Measurements from ENCODE around the gene POLR1A.
A peak's percentile ranks its signal among the peaks of the same experiment; 100 is the strongest.

The POLR1A gene

GRCh38 chr2:86105252-86105968, at the start of gene POLR1A:
TSS of gene POLR1A (minus strand) at chr2:86105886. CDS start at chr2:86105776, 110 bp downstream.
- DNase-seq (ENCODE audit: low spot score), result peak; percentile 82

- DNase-seq (ENCODE audit: low spot score), result no peak
Observed at GRCh38 chr2:86150502-86150901, 44.8 kb upstream of the POLR1A start.

GRCh38 chr2:86147793-86148192, 42.1 kb upstream of the POLR1A start:
- DNase-seq (ENCODE audit: low spot score), result no peak

- no peak for DNase-seq (ENCODE audit: low spot score)
Observed at GRCh38 chr2:86143926-86144685, 38.4 kb upstream of the POLR1A start.

- no peak for DNase-seq (ENCODE audit: low spot score)
Observed at GRCh38 chr2:86143307-86143706, 37.6 kb upstream of the POLR1A start.

GRCh38 chr2:86142436-86143257, 37.0 kb upstream of the POLR1A start:
- DNase-seq (ENCODE audit: low spot score), result no peak

GRCh38 chr2:86140969-86141392, 35.3 kb upstream of the POLR1A start:
- DNase-seq (ENCODE audit: low spot score), result no peak

GRCh38 chr2:86139981-86140380, 34.3 kb upstream of the POLR1A start:
- peak; percentile 3 for DNase-seq (ENCODE audit: low spot score)

- no peak for DNase-seq (ENCODE audit: low spot score)
Observed at GRCh38 chr2:86138736-86139625, 33.3 kb upstream of the POLR1A start.

- DNase-seq (ENCODE audit: low spot score), result no peak
Observed at GRCh38 chr2:86136141-86136540, 30.5 kb upstream of the POLR1A start.

- DNase-seq (ENCODE audit: low spot score), result no peak
Observed at GRCh38 chr2:86135653-86136052, 30.0 kb upstream of the POLR1A start.

- no peak for DNase-seq (ENCODE audit: low spot score)
Observed at GRCh38 chr2:86134709-86135108, 29.0 kb upstream of the POLR1A start.

- DNase-seq (ENCODE audit: low spot score), result no peak
Observed at GRCh38 chr2:86124683-86125082, 19.0 kb upstream of the POLR1A start.

GRCh38 chr2:86123328-86123925, 17.7 kb upstream of the POLR1A start:
- no peak for DNase-seq (ENCODE audit: low spot score)

- no peak for DNase-seq (ENCODE audit: low spot score)
Observed at GRCh38 chr2:86118130-86118529, 12.4 kb upstream of the POLR1A start.

- no peak for DNase-seq (ENCODE audit: low spot score)
Observed at GRCh38 chr2:86107031-86107430, 1.3 kb upstream of the POLR1A start.

- peak; percentile 91 for DNase-seq (ENCODE audit: low spot score)
Observed at GRCh38 chr2:86105969-86106945, 571 bp upstream of the POLR1A start, which contains the start of gene PTCD3. TSS of gene PTCD3 (plus strand) at chr2:86106235. CDS start at chr2:86106248, 13 bp downstream.

GRCh38 chr2:86102157-86102556, 3.5 kb downstream of the POLR1A start:
- DNase-seq (ENCODE audit: low spot score), result no peak

GRCh38 chr2:86097913-86098312, 7.8 kb downstream of the POLR1A start:
- DNase-seq (ENCODE audit: low spot score), result no peak
